ENCODE results near the gene PGRMC2.

DNA sequence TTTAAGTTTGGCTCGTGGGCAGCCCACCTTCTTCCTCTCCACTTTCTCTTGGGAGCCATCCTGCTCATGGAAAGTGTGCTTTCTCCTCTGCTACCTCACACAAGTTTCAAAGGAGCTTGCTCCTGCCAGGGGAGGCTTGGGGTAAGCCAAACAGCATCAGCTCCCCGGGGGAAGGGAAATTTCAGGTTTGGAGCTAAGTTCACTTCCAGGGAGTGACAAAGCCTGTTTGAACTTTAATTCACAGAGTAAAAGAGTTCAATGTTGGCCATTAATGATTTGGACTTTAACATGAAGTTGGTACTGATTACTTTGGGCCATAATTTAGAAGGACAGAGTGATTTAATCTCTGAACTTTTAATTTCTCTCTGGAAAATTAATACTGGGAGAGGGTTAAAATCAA lies 4.7 kb upstream of the PGRMC2 start:
- TF ChIP-seq, protein P1, sequence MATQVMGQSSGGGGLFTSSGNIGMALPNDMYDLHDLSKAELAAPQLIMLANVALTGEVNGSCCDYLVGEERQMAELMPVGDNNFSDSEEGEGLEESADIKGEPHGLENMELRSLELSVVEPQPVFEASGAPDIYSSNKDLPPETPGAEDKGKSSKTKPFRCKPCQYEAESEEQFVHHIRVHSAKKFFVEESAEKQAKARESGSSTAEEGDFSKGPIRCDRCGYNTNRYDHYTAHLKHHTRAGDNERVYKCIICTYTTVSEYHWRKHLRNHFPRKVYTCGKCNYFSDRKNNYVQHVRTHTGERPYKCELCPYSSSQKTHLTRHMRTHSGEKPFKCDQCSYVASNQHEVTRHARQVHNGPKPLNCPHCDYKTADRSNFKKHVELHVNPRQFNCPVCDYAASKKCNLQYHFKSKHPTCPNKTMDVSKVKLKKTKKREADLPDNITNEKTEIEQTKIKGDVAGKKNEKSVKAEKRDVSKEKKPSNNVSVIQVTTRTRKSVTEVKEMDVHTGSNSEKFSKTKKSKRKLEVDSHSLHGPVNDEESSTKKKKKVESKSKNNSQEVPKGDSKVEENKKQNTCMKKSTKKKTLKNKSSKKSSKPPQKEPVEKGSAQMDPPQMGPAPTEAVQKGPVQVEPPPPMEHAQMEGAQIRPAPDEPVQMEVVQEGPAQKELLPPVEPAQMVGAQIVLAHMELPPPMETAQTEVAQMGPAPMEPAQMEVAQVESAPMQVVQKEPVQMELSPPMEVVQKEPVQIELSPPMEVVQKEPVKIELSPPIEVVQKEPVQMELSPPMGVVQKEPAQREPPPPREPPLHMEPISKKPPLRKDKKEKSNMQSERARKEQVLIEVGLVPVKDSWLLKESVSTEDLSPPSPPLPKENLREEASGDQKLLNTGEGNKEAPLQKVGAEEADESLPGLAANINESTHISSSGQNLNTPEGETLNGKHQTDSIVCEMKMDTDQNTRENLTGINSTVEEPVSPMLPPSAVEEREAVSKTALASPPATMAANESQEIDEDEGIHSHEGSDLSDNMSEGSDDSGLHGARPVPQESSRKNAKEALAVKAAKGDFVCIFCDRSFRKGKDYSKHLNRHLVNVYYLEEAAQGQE (IDR thresholded peaks at IDR 0.05) = no peak
- no peak for TF ChIP-seq RFX5 (IDR thresholded peaks at IDR 0.05)
